ENCODE measurements around the gene GTF3C2. TPM values are rescaled to one million over a fixed set of nuclear protein-coding genes. Genes with fewer than 3 reads are reported as not detected.

The GTF3C2 gene
- total and polyA plus RNA-seq, 4 donors, result 28.7 to 61.8 (median 43.7) TPM

GRCh38 chr2:27324720-27325119, 31.8 kb downstream of the GTF3C2 start:
- Histone ChIP-seq H3K4me1 (ENCODE audit: control insufficient read depth in 5 of 5, insufficient read depth in 5 of 5, low read length in 5 of 5) (peaks cover 0 to 23% (median 12%) of the 10 kb centered on the region in 5 donors), H3K36me3 (ENCODE audit: control insufficient read depth in 4 of 4, insufficient read depth in 4 of 4, low read length in 4 of 4) (peaks cover 24 to 30% (median 26%) of the 10 kb centered on the region in 4 donors), H3K27ac (ENCODE audit: low read depth in 1 of 2, low read length in 1 of 2) (no peak overlapping the region), H3K27me3 (ENCODE audit: control insufficient read depth in 3 of 3, insufficient read depth in 3 of 3, low read length in 2 of 3) (no peaks in the 10 kb centered on the region), H3K4me3 (no peak overlapping the region), H3K9ac (ENCODE audit: insufficient read depth in 1 of 2, low read length in 2 of 2) (no peak overlapping the region), H3K9me3 (ENCODE audit: control insufficient read depth in 4 of 4, insufficient read depth in 3 of 4, low read length in 3 of 4) (no peaks in the 10 kb centered on the region)
- 55 to 80% methylated on average over 5 of the region's 5 CpGs for WGBS, 2 donors
- DNase-seq, result no peak
- TF ChIP-seq CTCF (IDR thresholded peaks at IDR 0.05; ENCODE audit: control extremely low read depth, extremely low read depth), result no peak
- ATAC-seq (ENCODE audit: insufficient read depth, low FRiP score), result no peak

- peak in 2 of 3 donors; percentile 24 to 34 for DNase-seq
- Histone ChIP-seq H3K27me3 (ENCODE audit: control insufficient read depth in 3 of 3, insufficient read depth in 3 of 3, low read length in 2 of 3) (no peaks in the 10 kb centered on the region), H3K9me3 (ENCODE audit: control insufficient read depth in 4 of 4, insufficient read depth in 3 of 4, low read length in 3 of 4) (no peaks in the 10 kb centered on the region), H3K36me3 (ENCODE audit: control insufficient read depth in 4 of 4, insufficient read depth in 4 of 4, low read length in 4 of 4) (peaks cover 17 to 22% (median 20%) of the 10 kb centered on the region in 4 donors), H3K27ac (ENCODE audit: low read depth in 1 of 2, low read length in 1 of 2) (peak overlapping the region; percentile 91 to 97), H3K4me3 (peak overlapping the region; percentile 70), H3K9ac (ENCODE audit: insufficient read depth in 1 of 2, low read length in 2 of 2) (peak overlapping the region; percentile 98 to 99), H3K4me1 (ENCODE audit: control insufficient read depth in 5 of 5, insufficient read depth in 5 of 5, low read length in 5 of 5) (peaks cover 0 to 23% (median 12%) of the 10 kb centered on the region in 5 donors)
- WGBS, 2 donors, result 19 to 23% methylated on average over 5 of the region's 5 CpGs
- TF ChIP-seq CTCF (IDR thresholded peaks at IDR 0.05; ENCODE audit: control extremely low read depth, extremely low read depth), result no peak
- no peak for ATAC-seq (ENCODE audit: insufficient read depth, low FRiP score)
These were observed 32.8 kb downstream of the GTF3C2 start for GRCh38 chr2:27323596-27324285.

GRCh38 chr2:27322766-27323595, 33.6 kb downstream of the GTF3C2 start, which contains the start of gene MPV17:
Gene MPV17 (minus strand): TSS chr2:27323097. CDS start chr2:27322517, 580 bp downstream.
- H3K9ac ChIP-seq (ENCODE audit: insufficient read depth in 1 of 2, low read length in 2 of 2), result peak within 1 kb of the TSS; percentile 98 to 99
- 0% methylated on average over 39 of the region's 39 CpGs for WGBS, 2 donors
- no peak for TF ChIP-seq CTCF (IDR thresholded peaks at IDR 0.05; ENCODE audit: control extremely low read depth, extremely low read depth)

More at GRCh38 chr2:27322766-27323595, 33.6 kb downstream of the GTF3C2 start, which contains the start of gene MPV17:
- ATAC-seq (ENCODE audit: insufficient read depth, low FRiP score) (peak; percentile 91), DNase-seq (peak; percentile 94 to 96 (median 96))
- Histone ChIP-seq H3K9me3 (ENCODE audit: control insufficient read depth in 4 of 4, insufficient read depth in 3 of 4, low read length in 3 of 4) (no peaks in the 10 kb centered on the region), H3K36me3 (ENCODE audit: control insufficient read depth in 4 of 4, insufficient read depth in 4 of 4, low read length in 4 of 4) (peaks cover 9 to 15% (median 14%) of the 10 kb centered on the region in 4 donors), H3K4me3 (peak within 1 kb of the TSS; percentile 70), H3K27me3 (ENCODE audit: control insufficient read depth in 3 of 3, insufficient read depth in 3 of 3, low read length in 2 of 3) (no peaks in the 10 kb centered on the region), H3K27ac (ENCODE audit: low read depth in 1 of 2, low read length in 1 of 2) (peak within 1 kb of the TSS; percentile 91 to 97), H3K4me1 (ENCODE audit: control insufficient read depth in 5 of 5, insufficient read depth in 5 of 5, low read length in 5 of 5) (peaks cover 0 to 23% (median 12%) of the 10 kb centered on the region in 5 donors)
